Liver (tissue), 9 donors: ENCODE measurements around the gene ZNF496. TPM values are rescaled to one million over a fixed set of nuclear protein-coding genes. Genes with fewer than 3 reads are reported as not detected.
A peak's percentile ranks its signal among the peaks of the same experiment; 100 is the strongest.

Source experiments
- DNase-seq: peaks from one replicate; pipeline ENCODE4 v3.0.0-alpha.2; 2017; ENCODE audit warnings: low spot score
- H3K27ac ChIP-seq, 2 donors: one replicate each; pipeline ENCODE4 v1.7.0; 2013; ENCODE audit warnings: inconsistent platforms in 2 of 2, low read length in 2 of 2, control low read depth in 1 of 2, low read depth in 1 of 2, mild to moderate bottlenecking in 1 of 2
- H3K27me3 ChIP-seq, 4 donors: one replicate each; pipeline versions ENCODE4 v1.6.1 to v1.7.0; 2013; ENCODE audit warnings: low read length in 3 of 4, inconsistent platforms in 1 of 4, mild to moderate bottlenecking in 1 of 4, moderate library complexity in 1 of 4; ENCODE audit not compliant: control insufficient read depth in 4 of 4, insufficient read depth in 4 of 4
- H3K36me3 ChIP-seq, 4 donors: one replicate each; pipeline versions ENCODE4 v1.6.1 to v1.7.0; 2013; ENCODE audit warnings: low read length in 3 of 4, mild to moderate bottlenecking in 3 of 4, low read depth in 1 of 4, moderate library complexity in 1 of 4; ENCODE audit not compliant: control insufficient read depth in 4 of 4, insufficient read depth in 3 of 4
- H3K4me1 ChIP-seq, 4 donors: one replicate each; pipeline versions ENCODE4 v1.6.1 to v1.7.0; 2013; ENCODE audit warnings: low read length in 3 of 4, mild to moderate bottlenecking in 3 of 4, moderate library complexity in 1 of 4; ENCODE audit not compliant: control insufficient read depth in 4 of 4, insufficient read depth in 4 of 4
- H3K4me3 ChIP-seq, 3 donors: one replicate each; pipeline versions ENCODE4 v1.6.1 to v1.7.0; 2013; ENCODE audit warnings: low read length in 3 of 3, control low read depth in 1 of 3, low read depth in 1 of 3, mild to moderate bottlenecking in 1 of 3
- H3K9ac ChIP-seq, 2 donors: one replicate each; pipeline ENCODE4 v1.7.0; 2013; ENCODE audit warnings: low read length in 2 of 2, mild to moderate bottlenecking in 2 of 2, moderate library complexity in 2 of 2, control low read depth in 1 of 2, low read depth in 1 of 2
- H3K9me3 ChIP-seq, 4 donors: one replicate each; pipeline versions ENCODE4 v1.6.1 to v1.7.0; 2013; ENCODE audit warnings: low read length in 3 of 4; ENCODE audit not compliant: control insufficient read depth in 4 of 4
- CTCF ChIP-seq: fragments of 150-350 bp; IDR thresholded peaks from 2 replicates; pipeline ENCODE4 v1.5.1; 2017; ENCODE audit warnings: improper control_type of control experiment, low read depth, low read length; ENCODE audit not compliant: missing input control
- EGR1 ChIP-seq, 2 donors: IDR thresholded peaks; 2 replicates each; pipeline ENCODE4 v1.6.1; 2016 to 2018; ENCODE audit warnings: antibody characterized with exemption in 2 of 2, low read depth in 2 of 2
- FOXA2 ChIP-seq: IDR thresholded peaks from 2 replicates; pipeline ENCODE4 v1.6.1; 2016; ENCODE audit warnings: antibody characterized with exemption
- GABPA ChIP-seq, 2 donors: IDR thresholded peaks in 1 of 2; conservative IDR thresholded peaks in 1 of 2; 2 replicates each; pipeline ENCODE4 v1.6.1; 2016; ENCODE audit warnings: antibody characterized with exemption in 2 of 2, mild to moderate bottlenecking in 1 of 2, moderate library complexity in 1 of 2
- HNF4G ChIP-seq: IDR thresholded peaks from 2 replicates; pipeline ENCODE4 v1.6.1; 2016; ENCODE audit warnings: antibody characterized with exemption
- JUND ChIP-seq, 2 donors: IDR thresholded peaks; 2 replicates each; pipeline ENCODE4 v1.6.1; 2016; ENCODE audit warnings: antibody characterized with exemption in 2 of 2
- MAX ChIP-seq: IDR thresholded peaks from 2 replicates; pipeline ENCODE4 v1.6.1; 2016; ENCODE audit warnings: antibody characterized with exemption
- NR2F2 ChIP-seq: IDR thresholded peaks from 2 replicates; pipeline ENCODE4 v1.6.1; 2016; ENCODE audit warnings: antibody characterized with exemption
- RAD21 ChIP-seq, 2 donors: IDR thresholded peaks; 2 replicates each; pipeline ENCODE4 v1.6.1; 2016; ENCODE audit warnings: antibody characterized with exemption in 2 of 2, mild to moderate bottlenecking in 2 of 2
- REST ChIP-seq: IDR thresholded peaks from 2 replicates; pipeline ENCODE4 v1.6.1; 2016; ENCODE audit warnings: antibody characterized with exemption, mild to moderate bottlenecking
- RXRA ChIP-seq, 2 donors: IDR thresholded peaks; 2 replicates each; pipeline ENCODE4 v1.6.1; 2017 to 2018; ENCODE audit warnings: antibody characterized with exemption in 2 of 2, mild to moderate bottlenecking in 1 of 2
- SP1 ChIP-seq: IDR thresholded peaks from 2 replicates; pipeline ENCODE4 v1.6.1; 2018; ENCODE audit warnings: antibody characterized with exemption, mild to moderate bottlenecking
- TAF1 ChIP-seq: conservative IDR thresholded peaks from 2 replicates; pipeline ENCODE4 v1.6.1; 2016; ENCODE audit warnings: antibody characterized with exemption, mild to moderate bottlenecking
- YY1 ChIP-seq: IDR thresholded peaks from 2 replicates; pipeline ENCODE4 v1.6.1; 2016; ENCODE audit warnings: antibody characterized with exemption, mild to moderate bottlenecking
- ZBTB33 ChIP-seq: IDR thresholded peaks from 2 replicates; pipeline ENCODE4 v1.6.1; 2016; ENCODE audit warnings: antibody characterized with exemption
- WGBS: extraction: QIAGEN DNeasy Blood & Tissue Kit; methylation state at CpG from one replicate; pipeline ENCODE4 v1.1.7; 2013; 5-methylcytosine and 5-hydroxymethylcytosine counted together
- polyA plus RNA-seq, 2 donors: library from polyadenylated mRNA; stranded (reverse) in 1 of 2; unstranded in 1 of 2; fragments of 200-250 nt in 1 of 2; fragments of >200 nt in 1 of 2; fragmentation: Nextera tagmentation in 1 of 2; extraction: Ambion mirVana in 1 of 2; gene quantifications; one replicate each; pipeline versions ENCODE4 v1.2.1 to v1.2.3, GENCODE V29; 2013 to 2015
- total RNA-seq, 2 donors: library from RNA; depleted of rRNA; stranded (reverse); fragments of >200 nt; gene quantifications; one replicate each; pipeline ENCODE4 v1.2.3, GENCODE V29; 2014
- donor health status: healthy.
- donor health status: healthy.
- donor health status: healthy.
- donor health status: healthy.
- donor health status: healthy.

The ZNF496 gene
- total and polyA plus RNA-seq, 4 donors: 0.93 to 7.5 (median 4.7) TPM

- Histone ChIP-seq H3K36me3 (no peaks in the 10 kb centered on the region), H3K9ac (no peak overlapping the region), H3K4me3 (no peak overlapping the region), H3K27me3 (no peaks in the 10 kb centered on the region), H3K4me1 (no peaks in the 10 kb centered on the region), H3K27ac (no peak overlapping the region), H3K9me3 (peaks cover 0 to 7% (median 3%) of the 10 kb centered on the region in 4 donors)
- TF ChIP-seq YY1 (no peak), HNF4G (no peak), CTCF (no peak), NR2F2 (no peak), FOXA2 (no peak), JUND (IDR thresholded peaks at IDR 0.05) (no peak), ZBTB33 (no peak), REST (no peak), SP1 (no peak), MAX (no peak), RAD21 (IDR thresholded peaks at IDR 0.05) (no peak)
- peak; percentile 13 for DNase-seq
- WGBS: 97% methylated on average over 23 of the region's 23 CpGs
These were observed 45.5 kb downstream of the ZNF496 start for GRCh38 chr1:247286134-247286670.

- WGBS: 63% methylated on average over 5 of the region's 5 CpGs
- H3K9me3 ChIP-seq: peaks cover 0 to 1% (median 0%) of the 10 kb centered on the region in 4 donors
- H3K27me3 ChIP-seq: no peaks in the 10 kb centered on the region
- H3K36me3 ChIP-seq: no peaks in the 10 kb centered on the region
- H3K27ac ChIP-seq: no peak overlapping the region
- no peaks in the 10 kb centered on the region for H3K4me1 ChIP-seq
- no peak overlapping the region for H3K9ac ChIP-seq
- peak; percentile 20 for DNase-seq
- H3K4me3 ChIP-seq: no peak overlapping the region
- TF ChIP-seq FOXA2 (no peak), TAF1 (no peak), EGR1 (IDR thresholded peaks at IDR 0.05; ENCODE audit: low read depth in 2 of 2) (no peak), GABPA (IDR thresholded peaks at IDR 0.05 in 1 of 2, conservative IDR thresholded peaks at IDR 0.05 in 1 of 2) (no peak), ZBTB33 (no peak), RAD21 (IDR thresholded peaks at IDR 0.05) (no peak), MAX (no peak), RXRA (IDR thresholded peaks at IDR 0.05) (no peak), REST (no peak)
These were observed 50.6 kb downstream of the ZNF496 start for GRCh38 chr1:247281001-247281574.
